RWPE2 (cell line): ENCODE results near the gene MARCOL.

Experiments used
- ATAC-seq: fragments of 200-7000 bp; cut with Tn5 transposase; 3 replicates; pipeline ENCODE4 v1.9.1; 2021; ENCODE audit warnings: low read depth
- DNase-seq: peaks from one replicate; pipeline ENCODE4 v3.0.0-alpha.2; 2020; ENCODE audit warnings: low spot score
- H3K27ac ChIP-seq: fragments of 450-650 bp; 2 replicates; pipeline ENCODE4 v1.5.1; 2017; ENCODE audit warnings: mild to moderate bottlenecking; ENCODE audit not compliant: poor library complexity, severe bottlenecking
- H3K27me3 ChIP-seq: fragments of 250-450 bp; sonication (Bioruptor Pico); 2 replicates; pipeline ENCODE4 v1.5.1; 2021; ENCODE audit warnings: mild to moderate bottlenecking, moderate library complexity; ENCODE audit not compliant: insufficient read depth, poor library complexity, severe bottlenecking
- H3K36me3 ChIP-seq: fragments of 250-450 bp; sonication (Bioruptor Pico); 2 replicates; pipeline ENCODE4 v1.5.1; 2020; ENCODE audit warnings: low read depth, mild to moderate bottlenecking, moderate library complexity
- H3K4me1 ChIP-seq: fragments of 250-450 bp; sonication (Bioruptor Pico); 2 replicates; pipeline ENCODE4 v1.5.1; 2021; ENCODE audit warnings: mild to moderate bottlenecking, moderate library complexity; ENCODE audit not compliant: insufficient read depth, poor library complexity, severe bottlenecking
- H3K4me3 ChIP-seq: fragments of 250-450 bp; sonication (Bioruptor Pico); 2 replicates; pipeline ENCODE4 v1.5.1; 2021; ENCODE audit warnings: mild to moderate bottlenecking, moderate library complexity; ENCODE audit not compliant: severe bottlenecking
- H3K9me3 ChIP-seq: fragments of 250-450 bp; sonication (Bioruptor Pico); 2 replicates; pipeline ENCODE4 v1.5.1; 2021; ENCODE audit warnings: mild to moderate bottlenecking, moderate library complexity; ENCODE audit not compliant: severe bottlenecking
- CTCF ChIP-seq: fragments of 450-650 bp; IDR thresholded peaks from one replicate; pipeline ENCODE4 v1.5.1; 2017; ENCODE audit warnings: mild to moderate bottlenecking, moderate library complexity; ENCODE audit not compliant: poor library complexity, severe bottlenecking

MARCOL gene

GRCh38 chr5:148290271-148291195, 52.2 kb downstream of the MARCOL start:
- no peak for DNase-seq
- H3K9me3 ChIP-seq = no peaks in the 10 kb centered on the region

More at GRCh38 chr5:148290271-148291195, 52.2 kb downstream of the MARCOL start:
- ATAC-seq = peak; percentile 79
- no peaks in the 10 kb centered on the region for H3K4me1 ChIP-seq
- H3K4me3 ChIP-seq = no peak overlapping the region
- H3K27ac ChIP-seq = no peak overlapping the region
- H3K36me3 ChIP-seq = no peaks in the 10 kb centered on the region
- TF ChIP-seq CTCF = peak; percentile 82
- no peaks in the 10 kb centered on the region for H3K27me3 ChIP-seq
